ENCODE measurements around the gene EXD3.
A peak's percentile ranks its signal among the peaks of the same experiment; 100 is the strongest.

- TF ChIP-seq CTCF (conservative IDR thresholded peaks at IDR 0.05; ENCODE audit: low read depth, low read length) (peak; percentile 15; the same call in 1 of the 2 replicates), USF2 (IDR thresholded peaks at IDR 0.05; ENCODE audit: low read depth, low read length) (no peak)
These were observed 118.4 kb downstream of the EXD3 start for GRCh38 chr9:137304383-137305059.

All from IMR-90 (cell line).